ENCODE data around the gene GRK5.

- TF ChIP-seq CTCF (conservative IDR thresholded peaks at IDR 0.05): no peak
- TF ChIP-seq EZH2 (IDR thresholded peaks at IDR 0.05; ENCODE audit: low read depth): no peak
Observed at GRCh38 chr10:119362122-119362521, 154.8 kb downstream of the GRK5 start.

Data from PC-9 (cell line).